Measurements from ENCODE around the gene TNFAIP8L2.
A peak's percentile ranks its signal among the peaks of the same experiment; 100 is the strongest.
"Not testable (repeated sequence)": the region's sequence is repeated elsewhere in the genome, so short reads cannot be mapped to it uniquely, and the experiment has no call there.

TNFAIP8L2 gene

GRCh38 chr1:151146412-151147131, 9.9 kb upstream of the TNFAIP8L2 start, which contains the start of gene SEMA6C:
Gene SEMA6C (minus strand): TSS chr1:151146631. CDS start chr1:151142621, 4,010 bp downstream.
- DNase-seq, result peak; percentile 92

- peak; percentile 48 for DNase-seq
Observed at GRCh38 chr1:151147132-151147503, 9.3 kb upstream of the TNFAIP8L2 start.

DNA sequence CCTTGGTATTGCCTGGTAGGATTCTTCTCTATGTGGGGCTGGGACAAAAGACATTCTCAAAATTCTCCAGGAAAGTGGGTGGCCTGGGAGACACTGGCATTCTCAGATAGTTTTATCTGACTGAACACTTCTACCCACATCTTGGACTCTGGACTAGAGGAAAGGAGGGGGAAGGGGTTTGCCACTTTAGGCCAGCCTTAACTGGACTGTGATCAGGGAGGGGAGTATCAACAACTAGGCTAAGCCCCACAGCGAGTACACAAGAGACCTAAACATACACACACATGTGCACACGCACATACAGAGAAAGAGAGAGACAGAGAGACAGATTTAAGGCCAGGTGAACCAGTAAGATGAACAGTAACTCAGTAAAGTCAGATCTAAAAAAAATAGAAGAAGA, 8.8 kb upstream of the TNFAIP8L2 start:
- no peak for DNase-seq

DNA sequence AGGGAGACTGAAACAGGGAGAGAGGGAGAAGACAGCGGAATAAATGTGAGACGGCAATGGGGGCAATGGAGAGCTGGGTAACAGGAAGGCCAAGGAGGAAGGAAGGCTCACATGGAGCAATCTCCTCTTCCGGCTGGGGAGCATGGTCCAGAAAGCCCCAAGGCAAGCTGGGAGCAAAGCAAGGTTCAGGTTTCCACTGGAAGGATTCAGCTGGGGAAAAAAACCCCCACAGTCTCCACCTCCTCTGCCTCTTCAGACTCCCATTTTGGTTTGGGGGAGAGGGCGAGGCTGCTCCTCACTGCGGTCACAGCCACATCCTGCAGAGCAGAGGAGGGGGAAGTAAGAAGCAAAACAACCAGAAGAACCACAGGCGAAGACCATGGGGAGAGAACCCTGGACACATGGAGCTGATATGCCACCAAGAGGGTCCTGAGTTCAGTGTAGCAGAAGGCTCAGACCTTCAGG, 650 bp downstream of the TNFAIP8L2 start:
- no peak for DNase-seq

GRCh38 chr1:151158326-151158725, 1.9 kb downstream of the TNFAIP8L2 start:
- no peak for DNase-seq

- DNase-seq, result no peak
Observed at GRCh38 chr1:151158751-151159251, 2.4 kb downstream of the TNFAIP8L2 start.

DNA sequence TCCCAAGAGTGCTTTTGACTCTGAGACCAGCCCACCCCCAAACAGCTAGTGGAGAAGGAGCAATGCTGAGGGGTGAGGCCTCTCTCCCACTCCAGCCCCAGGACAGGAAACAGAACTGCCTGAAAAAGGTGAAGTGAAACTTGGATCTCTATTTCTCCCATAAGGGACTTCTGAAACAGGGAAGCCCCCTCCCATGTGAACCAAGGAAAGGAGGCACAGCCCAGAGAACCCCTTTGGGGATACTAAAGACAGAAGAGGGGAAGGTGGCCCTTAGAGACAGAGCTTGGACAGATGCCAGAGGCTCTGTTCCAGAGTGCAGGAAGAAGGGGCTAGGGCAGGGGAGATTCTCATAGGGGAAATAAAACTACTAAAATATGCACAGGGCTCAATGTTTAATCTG, 2.9 kb downstream of the TNFAIP8L2 start:
- DNase-seq, result no peak

- DNase-seq, result no peak
Observed at GRCh38 chr1:151164732-151165280, 8.4 kb downstream of the TNFAIP8L2 start.

GRCh38 chr1:151165281-151165737, 8.9 kb downstream of the TNFAIP8L2 start:
- no peak for DNase-seq

DNA sequence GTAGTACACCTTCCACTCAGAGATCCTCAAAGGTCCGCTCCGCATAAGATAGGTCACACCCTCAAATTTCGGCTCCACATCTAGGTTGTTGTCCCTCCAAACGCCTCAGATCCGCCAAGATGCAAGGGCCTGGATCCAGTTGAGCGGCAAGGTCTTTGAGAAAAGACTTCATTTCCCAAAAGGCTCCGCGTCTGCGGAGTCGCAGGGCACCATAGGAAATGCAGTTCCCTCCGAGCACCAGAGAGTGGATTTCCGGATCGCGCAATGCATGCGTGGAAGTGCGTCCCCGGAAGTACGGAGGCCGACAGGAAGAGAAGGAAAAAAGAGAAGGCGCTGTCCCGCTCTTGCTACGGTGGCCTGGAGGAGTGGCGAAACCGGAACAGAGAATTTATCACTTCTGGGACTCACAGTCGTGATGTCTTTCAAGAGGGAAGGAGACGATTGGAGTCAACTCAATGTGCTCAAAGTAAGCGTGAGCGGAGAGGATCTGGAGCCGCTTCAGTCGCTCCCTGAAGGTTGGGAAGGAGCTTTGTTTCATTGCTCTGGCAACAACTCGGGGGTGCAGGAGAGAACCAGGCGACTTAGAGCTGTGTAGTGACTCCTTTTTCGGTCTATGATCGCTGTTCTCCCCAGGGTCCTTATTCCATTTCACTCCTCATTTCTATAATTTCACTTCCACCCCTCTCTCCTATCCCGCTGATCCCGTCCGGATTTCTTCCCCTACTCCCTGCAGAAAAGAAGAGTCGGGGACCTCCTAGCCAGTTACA, 9.5 kb downstream of the TNFAIP8L2 start, which contains the start of the genes LYSMD1 and SCNM1:
Gene LYSMD1, minus strand, starts transcription at position 165 of the 767 bp plus-strand sequence. CDS start 644 bp downstream, outside the sequence.
Gene SCNM1, plus strand, starts transcription at position 407 of the 767 bp plus-strand sequence. Its CDS starts 9 bp downstream, at position 416.
- DNase-seq, result peak; percentile 99

GRCh38 chr1:151166505-151166956, 10.1 kb downstream of the TNFAIP8L2 start:
- peak; percentile 20 for DNase-seq

DNA sequence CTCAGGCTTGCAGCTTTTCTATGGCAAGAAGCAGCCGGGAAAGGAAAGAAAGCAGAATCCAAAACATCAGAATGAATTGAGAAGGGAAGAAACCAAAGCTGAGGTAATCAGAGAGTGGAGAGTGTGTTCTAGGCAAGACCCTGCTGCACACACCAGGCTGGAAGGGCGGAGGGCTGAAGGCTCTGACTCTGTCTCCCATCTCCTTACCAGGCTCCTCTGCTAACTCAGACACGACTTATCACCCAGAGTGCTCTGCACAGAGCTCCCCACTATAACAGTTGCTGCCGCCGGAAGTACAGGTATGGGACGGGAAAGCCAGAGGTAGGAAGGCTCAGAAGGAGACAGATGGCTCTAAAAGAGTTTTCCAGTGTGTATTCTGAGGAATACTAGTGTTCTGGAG, 10.7 kb downstream of the TNFAIP8L2 start:
- no peak for DNase-seq

DNA sequence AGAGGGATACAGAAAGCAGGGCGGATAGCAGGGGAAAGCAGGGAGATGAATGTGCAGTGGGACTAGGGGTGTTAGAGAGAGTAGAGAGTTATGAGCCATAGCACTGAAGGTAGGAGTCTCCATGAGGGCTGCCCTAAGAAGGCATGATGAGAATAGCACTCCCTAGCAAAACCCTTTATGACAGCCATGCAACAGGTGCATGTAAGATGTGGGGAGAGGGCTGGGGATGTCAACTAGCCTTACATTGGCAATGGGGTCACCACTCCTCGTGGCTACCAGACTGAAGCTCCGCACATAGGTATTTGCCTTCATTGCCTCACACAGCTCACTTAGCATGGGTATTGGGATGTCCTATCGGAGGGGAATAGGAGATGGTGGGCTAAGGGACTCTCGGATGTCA, 14.7 kb downstream of the TNFAIP8L2 start:
- no peak for DNase-seq

GRCh38 chr1:151175041-151175741, 18.7 kb downstream of the TNFAIP8L2 start:
- no peak for DNase-seq

- no peak for DNase-seq
Observed at GRCh38 chr1:151175863-151176262, 19.4 kb downstream of the TNFAIP8L2 start, which contains the start of gene TMOD4. Gene TMOD4 (minus strand): TSS chr1:151175981. CDS start chr1:151174875, 1,106 bp downstream.

GRCh38 chr1:151176514-151177045, 20.1 kb downstream of the TNFAIP8L2 start:
- DNase-seq, result no peak

- DNase-seq, result no peak
Observed at GRCh38 chr1:151184211-151184610, 27.8 kb downstream of the TNFAIP8L2 start.

GRCh38 chr1:151187205-151187604, 30.8 kb downstream of the TNFAIP8L2 start:
- DNase-seq, result no peak

DNA sequence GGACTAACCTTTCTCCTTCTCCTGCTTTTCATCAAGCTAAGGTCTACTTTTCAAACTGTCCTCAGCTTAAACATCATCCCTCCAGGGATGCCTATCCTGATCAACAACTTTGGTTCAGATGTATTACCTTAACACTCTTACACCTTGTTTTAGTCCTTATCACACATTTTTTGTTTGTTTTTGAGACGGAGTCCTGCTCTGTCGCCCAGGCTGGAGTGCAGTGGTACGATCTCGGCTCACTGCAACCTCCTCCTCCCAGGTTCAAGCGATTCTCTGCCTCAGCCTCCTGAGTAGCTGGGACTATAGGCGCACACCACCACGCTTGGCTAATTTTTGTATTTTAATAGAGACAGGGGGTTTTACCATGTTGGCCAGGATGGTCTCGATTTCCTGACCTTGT, 32.2 kb downstream of the TNFAIP8L2 start:
- DNase-seq, result not testable (repeated sequence)

DNA sequence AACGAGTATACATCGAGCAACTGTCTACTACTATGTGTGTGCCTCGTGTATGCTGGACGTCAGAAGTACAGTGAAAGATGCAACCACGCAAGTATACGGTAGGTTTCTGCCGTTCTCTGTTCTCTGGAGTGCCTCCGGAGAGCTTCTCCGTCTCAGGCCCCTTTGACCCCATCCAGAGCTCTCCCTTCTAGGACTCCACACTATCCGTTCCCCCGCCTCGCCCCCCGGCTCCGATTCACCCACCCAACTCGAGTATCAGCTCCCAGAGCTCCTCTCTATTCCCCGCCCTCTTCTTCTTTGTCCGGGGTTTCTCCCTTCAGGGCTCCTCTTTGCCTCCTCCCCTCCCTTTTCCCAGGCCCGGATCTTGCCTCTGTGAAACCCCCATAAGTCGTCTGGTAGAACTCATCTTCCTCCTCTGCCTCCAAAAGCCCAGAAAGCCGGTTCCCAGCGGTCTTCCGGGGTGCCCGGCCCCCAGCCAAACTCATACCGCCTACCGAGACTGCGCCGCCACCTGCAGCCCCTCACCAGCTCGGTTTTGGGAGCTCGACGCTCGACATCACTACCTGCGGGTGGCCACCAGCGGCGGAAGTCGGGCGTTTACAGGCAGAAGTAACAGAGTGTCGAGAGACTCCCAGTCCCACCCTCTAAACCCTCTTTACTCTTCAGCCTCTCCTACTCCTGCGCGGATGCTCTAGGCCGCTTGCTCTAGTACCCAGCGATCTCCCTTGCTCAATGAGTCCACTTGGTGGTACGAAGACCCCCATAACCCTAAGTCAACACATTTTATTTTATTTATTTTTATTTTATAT, 33.4 kb downstream of the TNFAIP8L2 start, which contains the start of gene VPS72:
Gene VPS72, minus strand, starts transcription at position 561 of the 809 bp plus-strand sequence. Its CDS starts 76 bp downstream, at position 485.
- DNase-seq, result peak; percentile 93

DNA sequence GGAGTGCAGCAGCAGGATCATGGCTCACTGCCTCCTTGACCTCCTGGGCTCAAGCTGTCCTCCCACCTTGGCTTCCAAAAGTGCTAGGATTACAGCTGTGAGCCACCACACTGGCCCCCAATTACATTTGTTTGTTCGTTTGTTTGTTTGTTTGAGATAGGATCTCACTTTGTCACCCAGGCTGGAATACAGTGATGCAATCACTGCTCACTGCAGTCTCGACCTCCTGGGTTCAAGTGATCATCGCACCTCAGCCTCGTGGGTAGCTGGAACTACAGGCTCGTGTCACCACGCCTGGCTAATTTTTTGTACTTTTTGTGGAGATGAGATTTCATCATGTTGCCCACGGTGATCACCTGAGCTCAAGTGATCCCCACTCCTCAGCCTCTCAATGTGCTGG, 35.6 kb downstream of the TNFAIP8L2 start:
- DNase-seq, result no peak
